ENCODE data around the gene RNASE1.
"Not testable (repeated sequence)": the region's sequence is repeated elsewhere in the genome, so short reads cannot be mapped to it uniquely, and the experiment has no call there.

RNASE1 gene

DNA sequence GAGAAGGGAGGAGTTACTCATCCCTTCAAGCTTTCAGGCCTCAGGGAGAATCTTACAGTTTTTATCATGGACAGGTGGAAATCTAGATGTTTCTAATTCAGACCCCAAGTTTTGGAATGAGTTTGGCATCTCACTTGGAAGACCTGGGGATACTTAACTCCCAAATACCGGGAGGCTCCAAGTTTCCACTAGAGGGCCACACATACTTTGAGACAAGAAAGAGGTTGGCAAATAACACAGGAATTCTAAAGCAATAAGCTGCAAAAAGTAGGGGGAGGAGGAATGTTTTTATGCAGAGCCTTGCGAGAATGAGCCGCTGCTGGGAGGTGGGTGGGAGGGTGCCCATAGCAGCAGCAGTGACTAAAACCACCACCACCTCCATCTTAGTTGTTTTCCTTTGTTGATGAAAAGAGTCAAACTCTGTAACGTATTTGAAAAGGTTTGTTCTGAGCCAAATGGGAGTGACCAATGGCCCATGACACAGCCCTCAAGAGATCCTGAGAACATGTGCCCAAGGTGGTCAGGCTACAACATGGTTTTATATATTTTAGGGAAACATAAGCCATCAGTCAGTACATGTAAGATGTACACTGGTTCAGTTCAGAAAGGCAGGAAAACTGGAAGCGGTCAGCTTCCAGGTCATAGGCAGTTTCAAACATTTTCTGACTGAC is 34.2 kb upstream of the RNASE1 start:
- TF ChIP-seq, protein P1, sequence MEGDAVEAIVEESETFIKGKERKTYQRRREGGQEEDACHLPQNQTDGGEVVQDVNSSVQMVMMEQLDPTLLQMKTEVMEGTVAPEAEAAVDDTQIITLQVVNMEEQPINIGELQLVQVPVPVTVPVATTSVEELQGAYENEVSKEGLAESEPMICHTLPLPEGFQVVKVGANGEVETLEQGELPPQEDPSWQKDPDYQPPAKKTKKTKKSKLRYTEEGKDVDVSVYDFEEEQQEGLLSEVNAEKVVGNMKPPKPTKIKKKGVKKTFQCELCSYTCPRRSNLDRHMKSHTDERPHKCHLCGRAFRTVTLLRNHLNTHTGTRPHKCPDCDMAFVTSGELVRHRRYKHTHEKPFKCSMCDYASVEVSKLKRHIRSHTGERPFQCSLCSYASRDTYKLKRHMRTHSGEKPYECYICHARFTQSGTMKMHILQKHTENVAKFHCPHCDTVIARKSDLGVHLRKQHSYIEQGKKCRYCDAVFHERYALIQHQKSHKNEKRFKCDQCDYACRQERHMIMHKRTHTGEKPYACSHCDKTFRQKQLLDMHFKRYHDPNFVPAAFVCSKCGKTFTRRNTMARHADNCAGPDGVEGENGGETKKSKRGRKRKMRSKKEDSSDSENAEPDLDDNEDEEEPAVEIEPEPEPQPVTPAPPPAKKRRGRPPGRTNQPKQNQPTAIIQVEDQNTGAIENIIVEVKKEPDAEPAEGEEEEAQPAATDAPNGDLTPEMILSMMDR (IDR thresholded peaks at IDR 0.05; ENCODE audit: low read depth, low read length) = peak; percentile 25
- no peak overlapping the region for H3K4me3 ChIP-seq (ENCODE audit: low read depth, low read length)
- in situ Hi-C loops (cut with HindIII; ENCODE audit: low sequenced_read_pairs) = no loop called here
- DNase-seq (ENCODE audit: low read depth, low spot score) = no peak

DNA sequence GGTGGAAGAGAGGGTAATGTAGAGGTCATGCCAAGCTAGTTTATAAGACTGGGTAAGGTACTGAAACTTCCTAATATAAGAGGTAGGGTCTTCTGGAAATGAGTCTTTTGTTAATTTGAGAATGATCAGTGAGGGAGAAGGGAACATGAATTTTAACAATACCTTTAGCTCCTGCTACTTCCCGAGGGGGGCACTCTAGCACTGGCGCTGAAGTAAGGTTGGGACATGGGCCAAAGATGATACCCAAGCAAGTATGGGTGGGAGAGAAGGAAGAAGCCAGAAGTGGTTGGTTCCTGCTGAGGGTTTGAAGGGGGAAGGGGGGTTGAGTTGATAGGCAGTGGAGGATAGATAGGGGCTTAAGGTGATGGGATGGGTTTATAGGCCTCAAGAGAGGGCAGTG is 32.3 kb upstream of the RNASE1 start:
- in situ Hi-C loops (cut with HindIII; ENCODE audit: low sequenced_read_pairs) = no loop called here
- DNase-seq (ENCODE audit: low read depth, low spot score) = no peak

DNA sequence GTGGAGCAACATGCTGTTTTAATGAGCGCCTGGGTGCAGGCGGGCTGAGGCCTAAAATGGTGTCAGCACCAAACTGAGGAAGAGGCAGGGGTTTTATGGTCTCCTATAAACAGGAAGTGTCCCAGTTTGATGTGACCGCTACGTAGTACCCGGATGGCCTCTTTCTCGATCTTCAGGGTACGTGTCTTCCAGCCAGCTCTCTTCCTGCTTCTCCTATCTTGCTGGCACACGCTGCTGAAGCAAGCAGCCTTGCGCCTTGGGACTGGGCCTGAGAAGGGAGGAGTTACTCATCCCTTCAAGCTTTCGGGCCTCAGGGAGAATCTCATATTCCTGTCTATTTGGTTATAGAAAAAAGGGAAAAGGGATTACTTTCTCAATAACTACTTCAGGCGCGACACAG is 28.2 kb upstream of the RNASE1 start:
- in situ Hi-C loops (cut with HindIII; ENCODE audit: low sequenced_read_pairs) = no loop called here
- DNase-seq (ENCODE audit: low read depth, low spot score) = no peak
- H3K4me3 ChIP-seq (ENCODE audit: low read depth, low read length) = no peak overlapping the region
- TF ChIP-seq, protein P1 (IDR thresholded peaks at IDR 0.05; ENCODE audit: low read depth, low read length) = no peak

More for the DNA sequence above, 32.3 kb upstream of the RNASE1 start:
- H3K4me3 ChIP-seq (ENCODE audit: low read depth, low read length) = no peak overlapping the region
- TF ChIP-seq, protein P1 (IDR thresholded peaks at IDR 0.05; ENCODE audit: low read depth, low read length) = no peak

DNA sequence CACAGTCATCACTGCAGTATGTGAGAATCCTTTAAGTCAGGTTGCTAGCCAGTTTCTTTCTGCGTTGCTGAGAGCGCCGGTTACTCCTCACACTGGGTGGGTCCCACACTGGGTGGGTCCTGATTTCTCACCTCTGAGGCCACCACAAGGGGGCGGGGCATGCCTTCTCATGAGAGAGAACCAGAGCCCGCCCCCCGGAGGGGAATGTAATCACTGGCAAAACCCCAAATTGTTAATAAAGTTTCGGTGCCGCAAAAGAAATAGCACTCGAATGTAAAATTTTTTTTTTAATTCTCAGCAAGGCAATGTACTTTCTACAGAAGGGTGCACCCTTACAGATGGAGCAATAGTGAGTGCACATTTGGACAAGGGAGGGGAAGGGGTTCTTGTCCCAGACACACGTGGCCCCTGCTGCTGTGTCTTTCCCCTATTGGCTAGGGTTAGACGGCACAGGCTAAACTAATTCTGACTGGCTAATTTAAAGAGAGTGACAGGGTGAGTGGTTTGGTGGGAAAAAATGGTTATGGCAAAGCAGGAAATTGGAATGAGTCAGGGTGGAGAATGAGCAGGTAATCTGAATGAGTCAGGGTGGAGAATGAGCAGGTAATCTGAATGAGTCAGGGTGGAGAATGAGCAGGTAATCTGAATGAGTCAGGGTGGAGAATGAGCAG is 25.5 kb upstream of the RNASE1 start:
- in situ Hi-C loops (cut with HindIII; ENCODE audit: low sequenced_read_pairs); DNase-seq (ENCODE audit: low read depth, low spot score): not testable (repeated sequence)

DNA sequence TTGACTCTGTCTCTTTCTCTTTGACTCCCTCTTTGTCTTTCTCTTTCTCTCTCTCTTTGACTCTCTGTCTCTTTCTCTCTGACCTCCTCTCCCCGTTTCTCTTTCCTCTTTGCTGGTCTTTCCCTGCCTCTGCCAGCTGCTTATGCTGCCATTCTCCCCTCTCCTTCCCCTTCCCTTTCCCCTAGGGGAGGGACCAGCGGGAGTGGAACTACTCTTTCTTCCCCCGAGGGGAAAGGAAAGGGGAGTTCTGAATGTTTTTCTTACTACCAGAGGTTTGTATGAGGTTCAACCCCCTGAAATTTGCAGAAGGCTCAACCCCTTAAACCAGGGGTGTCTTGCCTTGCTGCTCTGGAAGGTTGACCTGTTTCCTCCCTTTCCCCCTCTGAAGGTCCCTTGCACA is 24.7 kb upstream of the RNASE1 start:
- in situ Hi-C loops (cut with HindIII; ENCODE audit: low sequenced_read_pairs) = no loop called here
- no peak overlapping the region for H3K4me3 ChIP-seq (ENCODE audit: low read depth, low read length)
- DNase-seq (ENCODE audit: low read depth, low spot score) = no peak
- TF ChIP-seq, protein P1 (IDR thresholded peaks at IDR 0.05; ENCODE audit: low read depth, low read length) = no peak

More for the DNA sequence above, 25.5 kb upstream of the RNASE1 start:
- not testable (repeated sequence) for H3K4me3 ChIP-seq (ENCODE audit: low read depth, low read length)

DNA sequence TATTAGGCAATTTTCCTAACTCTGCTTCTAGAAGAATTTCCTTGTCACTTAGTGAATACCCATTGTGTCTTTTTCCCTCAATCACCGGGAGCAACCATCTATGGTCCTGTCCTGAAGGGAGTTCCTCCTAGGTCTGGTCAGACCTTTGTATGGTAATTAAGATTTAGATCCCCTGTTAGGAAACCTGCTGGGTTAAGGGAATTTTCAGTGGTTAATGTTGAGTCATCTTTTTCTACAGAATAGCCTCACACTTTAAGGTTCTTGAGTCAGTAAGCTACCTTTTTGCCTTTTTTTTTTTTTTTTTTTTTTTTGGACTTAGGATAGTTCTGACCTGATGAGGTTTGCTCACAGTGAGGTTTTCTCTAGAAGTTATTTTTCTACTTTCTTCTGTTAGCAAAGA is 24.0 kb upstream of the RNASE1 start:
- in situ Hi-C loops (cut with HindIII; ENCODE audit: low sequenced_read_pairs); DNase-seq (ENCODE audit: low read depth, low spot score); H3K4me3 ChIP-seq (ENCODE audit: low read depth, low read length): not testable (repeated sequence)

DNA sequence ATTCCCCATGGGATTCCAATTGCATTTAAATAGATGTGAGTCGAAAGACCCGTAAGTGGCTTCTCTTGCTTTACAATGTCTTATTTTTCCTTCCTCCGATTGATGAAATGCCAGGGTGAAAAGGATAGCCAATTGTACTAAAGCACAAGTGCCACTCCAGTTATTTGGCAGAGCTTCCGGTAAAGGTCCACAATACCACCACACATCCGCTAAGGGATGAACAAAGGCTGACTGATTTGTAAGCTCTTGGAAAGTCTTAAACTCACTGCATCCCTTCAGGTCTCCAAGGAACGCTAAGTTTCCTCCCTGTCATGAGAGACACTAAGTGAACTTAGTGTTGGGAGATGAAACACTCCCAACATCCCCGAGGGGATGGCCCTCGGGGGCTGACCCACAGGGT is 21.2 kb upstream of the RNASE1 start:
- in situ Hi-C loops (cut with HindIII; ENCODE audit: low sequenced_read_pairs) = no loop called here
- TF ChIP-seq, protein P1 (IDR thresholded peaks at IDR 0.05; ENCODE audit: low read depth, low read length) = no peak
- no peak for DNase-seq (ENCODE audit: low read depth, low spot score)
- H3K4me3 ChIP-seq (ENCODE audit: low read depth, low read length) = no peak overlapping the region

DNA sequence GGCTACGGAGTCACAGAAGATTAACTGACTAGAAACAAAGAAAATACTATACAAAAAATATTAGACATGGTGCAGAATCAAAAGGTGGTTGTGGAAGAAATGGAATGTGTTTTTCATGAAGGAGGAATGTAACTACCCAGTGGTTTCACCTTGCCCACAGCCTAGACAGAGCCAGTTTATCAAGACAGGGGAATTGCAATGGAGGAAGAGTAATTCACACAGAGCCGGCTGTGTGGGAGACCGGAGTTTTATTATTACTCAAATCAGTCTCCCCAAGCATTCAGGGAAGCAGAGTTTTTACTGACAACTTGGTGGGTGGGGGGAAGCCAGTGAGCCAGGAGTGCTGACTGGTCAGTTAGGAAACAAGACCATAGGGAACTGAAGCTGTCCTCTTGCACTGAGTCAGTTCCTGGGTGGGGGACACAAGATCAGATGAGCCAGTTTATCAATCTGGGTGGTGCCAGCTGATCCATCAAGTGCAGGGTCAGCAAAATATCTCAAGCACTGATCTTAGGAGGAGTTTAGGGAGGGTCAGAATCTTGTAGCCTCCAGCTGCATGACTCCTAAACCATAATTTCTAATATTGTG is 19.0 kb upstream of the RNASE1 start:
- H3K4me3 ChIP-seq (ENCODE audit: low read depth, low read length); DNase-seq (ENCODE audit: low read depth, low spot score); in situ Hi-C loops (cut with HindIII; ENCODE audit: low sequenced_read_pairs): not testable (repeated sequence)
